ENCODE measurements around the gene RAB21. TPM values are rescaled to one million over a fixed set of nuclear protein-coding genes. Genes with fewer than 3 reads are reported as not detected.

The RAB21 gene
- total and polyA plus RNA-seq, 4 donors = 5.5 to 15.0 (median 10.0) TPM

DNA sequence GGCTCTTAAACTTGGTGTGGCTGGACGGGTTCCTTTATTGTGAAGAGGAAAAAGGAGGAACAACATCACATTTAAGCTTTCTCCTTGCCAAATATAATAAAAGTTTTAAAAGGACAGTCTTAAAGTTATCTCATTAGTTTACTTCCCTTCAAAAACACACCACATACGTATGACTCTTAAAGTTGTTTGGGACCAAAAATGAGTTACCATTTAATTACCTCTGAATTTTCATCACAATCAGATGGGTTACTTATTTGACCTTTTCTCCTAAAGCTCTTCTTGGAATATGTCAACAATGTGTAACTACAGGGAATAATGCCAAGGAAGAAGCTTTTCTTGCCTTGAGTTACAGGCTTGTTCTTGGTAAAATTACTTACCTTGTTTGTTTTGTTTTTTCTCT lies 16.4 kb downstream of the RAB21 start (continued):
- TF ChIP-seq RXRA (IDR thresholded peaks at IDR 0.05) (no peak), SP1 (IDR thresholded peaks at IDR 0.05) (no peak)

DNA sequence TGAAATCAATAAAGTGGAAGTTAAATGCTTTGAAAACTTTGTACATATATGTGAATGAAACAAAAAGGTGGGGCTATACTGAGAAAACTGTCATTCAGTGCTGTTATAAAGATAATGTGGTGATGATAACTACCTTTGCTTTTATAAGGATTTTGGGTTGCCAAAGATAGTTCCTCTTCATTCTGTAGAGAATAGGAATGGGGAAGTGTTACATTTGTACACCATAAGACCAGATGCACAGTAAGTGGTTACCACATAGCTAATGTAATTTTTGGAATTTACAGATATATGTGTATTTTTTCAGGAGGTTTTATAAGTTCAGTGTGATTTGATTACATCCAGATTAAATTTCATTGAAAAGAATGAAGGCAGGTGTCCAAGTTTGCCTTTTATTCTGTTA lies 18.1 kb downstream of the RAB21 start:
- H3K36me3 ChIP-seq (ENCODE audit: control insufficient read depth in 4 of 4, insufficient read depth in 3 of 4, low read depth in 1 of 4, low read length in 3 of 4) = peaks cover 7 to 15% (median 14%) of the 10 kb centered on the region in 4 donors
- H3K9me3 ChIP-seq (ENCODE audit: control insufficient read depth in 4 of 4, low read length in 3 of 4) = no peaks in the 10 kb centered on the region
- no peak overlapping the region for H3K27ac ChIP-seq (ENCODE audit: low read depth in 1 of 2, low read length in 2 of 2)
- DNase-seq (ENCODE audit: low spot score) = no peak
- H3K4me3 ChIP-seq (ENCODE audit: low read depth in 1 of 3, low read length in 3 of 3) = no peak overlapping the region
- no peak overlapping the region for H3K9ac ChIP-seq (ENCODE audit: low read depth in 1 of 2, low read length in 2 of 2)
- no peaks in the 10 kb centered on the region for H3K27me3 ChIP-seq (ENCODE audit: control insufficient read depth in 4 of 4, insufficient read depth in 4 of 4, low read length in 3 of 4)
- TF ChIP-seq, protein P1, sequence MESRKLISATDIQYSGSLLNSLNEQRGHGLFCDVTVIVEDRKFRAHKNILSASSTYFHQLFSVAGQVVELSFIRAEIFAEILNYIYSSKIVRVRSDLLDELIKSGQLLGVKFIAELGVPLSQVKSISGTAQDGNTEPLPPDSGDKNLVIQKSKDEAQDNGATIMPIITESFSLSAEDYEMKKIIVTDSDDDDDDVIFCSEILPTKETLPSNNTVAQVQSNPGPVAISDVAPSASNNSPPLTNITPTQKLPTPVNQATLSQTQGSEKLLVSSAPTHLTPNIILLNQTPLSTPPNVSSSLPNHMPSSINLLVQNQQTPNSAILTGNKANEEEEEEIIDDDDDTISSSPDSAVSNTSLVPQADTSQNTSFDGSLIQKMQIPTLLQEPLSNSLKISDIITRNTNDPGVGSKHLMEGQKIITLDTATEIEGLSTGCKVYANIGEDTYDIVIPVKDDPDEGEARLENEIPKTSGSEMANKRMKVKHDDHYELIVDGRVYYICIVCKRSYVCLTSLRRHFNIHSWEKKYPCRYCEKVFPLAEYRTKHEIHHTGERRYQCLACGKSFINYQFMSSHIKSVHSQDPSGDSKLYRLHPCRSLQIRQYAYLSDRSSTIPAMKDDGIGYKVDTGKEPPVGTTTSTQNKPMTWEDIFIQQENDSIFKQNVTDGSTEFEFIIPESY (IDR thresholded peaks at IDR 0.05) = no peak
- TF ChIP-seq FOXA2 (IDR thresholded peaks at IDR 0.05) = no peak
- no peak for TF ChIP-seq JUND (IDR thresholded peaks at IDR 0.05)
- no peak for TF ChIP-seq HNF4A (conservative IDR thresholded peaks at IDR 0.05)
- TF ChIP-seq HNF4G (IDR thresholded peaks at IDR 0.05) = no peak
- no peak for TF ChIP-seq YY1 (IDR thresholded peaks at IDR 0.05)
- no peak for TF ChIP-seq RAD21 (IDR thresholded peaks at IDR 0.05)
- TF ChIP-seq SP1 (IDR thresholded peaks at IDR 0.05) = no peak
- no peak for TF ChIP-seq TAF1 (conservative IDR thresholded peaks at IDR 0.05)
- TF ChIP-seq FOXA1 (IDR thresholded peaks at IDR 0.05) = no peak
- TF ChIP-seq, protein P2, sequence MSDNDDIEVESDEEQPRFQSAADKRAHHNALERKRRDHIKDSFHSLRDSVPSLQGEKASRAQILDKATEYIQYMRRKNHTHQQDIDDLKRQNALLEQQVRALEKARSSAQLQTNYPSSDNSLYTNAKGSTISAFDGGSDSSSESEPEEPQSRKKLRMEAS (IDR thresholded peaks at IDR 0.05) = no peak
- TF ChIP-seq EGR1 (IDR thresholded peaks at IDR 0.05; ENCODE audit: low read depth in 2 of 2) = no peak
- TF ChIP-seq RXRA (IDR thresholded peaks at IDR 0.05) = no peak
- no peak for TF ChIP-seq GABPA (IDR thresholded peaks at IDR 0.05 in 1 of 2, conservative IDR thresholded peaks at IDR 0.05 in 1 of 2)
- TF ChIP-seq, protein P3, sequence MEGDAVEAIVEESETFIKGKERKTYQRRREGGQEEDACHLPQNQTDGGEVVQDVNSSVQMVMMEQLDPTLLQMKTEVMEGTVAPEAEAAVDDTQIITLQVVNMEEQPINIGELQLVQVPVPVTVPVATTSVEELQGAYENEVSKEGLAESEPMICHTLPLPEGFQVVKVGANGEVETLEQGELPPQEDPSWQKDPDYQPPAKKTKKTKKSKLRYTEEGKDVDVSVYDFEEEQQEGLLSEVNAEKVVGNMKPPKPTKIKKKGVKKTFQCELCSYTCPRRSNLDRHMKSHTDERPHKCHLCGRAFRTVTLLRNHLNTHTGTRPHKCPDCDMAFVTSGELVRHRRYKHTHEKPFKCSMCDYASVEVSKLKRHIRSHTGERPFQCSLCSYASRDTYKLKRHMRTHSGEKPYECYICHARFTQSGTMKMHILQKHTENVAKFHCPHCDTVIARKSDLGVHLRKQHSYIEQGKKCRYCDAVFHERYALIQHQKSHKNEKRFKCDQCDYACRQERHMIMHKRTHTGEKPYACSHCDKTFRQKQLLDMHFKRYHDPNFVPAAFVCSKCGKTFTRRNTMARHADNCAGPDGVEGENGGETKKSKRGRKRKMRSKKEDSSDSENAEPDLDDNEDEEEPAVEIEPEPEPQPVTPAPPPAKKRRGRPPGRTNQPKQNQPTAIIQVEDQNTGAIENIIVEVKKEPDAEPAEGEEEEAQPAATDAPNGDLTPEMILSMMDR (IDR thresholded peaks at IDR 0.05; ENCODE audit: low read depth, low read length, missing input control) = no peak
- TF ChIP-seq, protein P4, sequence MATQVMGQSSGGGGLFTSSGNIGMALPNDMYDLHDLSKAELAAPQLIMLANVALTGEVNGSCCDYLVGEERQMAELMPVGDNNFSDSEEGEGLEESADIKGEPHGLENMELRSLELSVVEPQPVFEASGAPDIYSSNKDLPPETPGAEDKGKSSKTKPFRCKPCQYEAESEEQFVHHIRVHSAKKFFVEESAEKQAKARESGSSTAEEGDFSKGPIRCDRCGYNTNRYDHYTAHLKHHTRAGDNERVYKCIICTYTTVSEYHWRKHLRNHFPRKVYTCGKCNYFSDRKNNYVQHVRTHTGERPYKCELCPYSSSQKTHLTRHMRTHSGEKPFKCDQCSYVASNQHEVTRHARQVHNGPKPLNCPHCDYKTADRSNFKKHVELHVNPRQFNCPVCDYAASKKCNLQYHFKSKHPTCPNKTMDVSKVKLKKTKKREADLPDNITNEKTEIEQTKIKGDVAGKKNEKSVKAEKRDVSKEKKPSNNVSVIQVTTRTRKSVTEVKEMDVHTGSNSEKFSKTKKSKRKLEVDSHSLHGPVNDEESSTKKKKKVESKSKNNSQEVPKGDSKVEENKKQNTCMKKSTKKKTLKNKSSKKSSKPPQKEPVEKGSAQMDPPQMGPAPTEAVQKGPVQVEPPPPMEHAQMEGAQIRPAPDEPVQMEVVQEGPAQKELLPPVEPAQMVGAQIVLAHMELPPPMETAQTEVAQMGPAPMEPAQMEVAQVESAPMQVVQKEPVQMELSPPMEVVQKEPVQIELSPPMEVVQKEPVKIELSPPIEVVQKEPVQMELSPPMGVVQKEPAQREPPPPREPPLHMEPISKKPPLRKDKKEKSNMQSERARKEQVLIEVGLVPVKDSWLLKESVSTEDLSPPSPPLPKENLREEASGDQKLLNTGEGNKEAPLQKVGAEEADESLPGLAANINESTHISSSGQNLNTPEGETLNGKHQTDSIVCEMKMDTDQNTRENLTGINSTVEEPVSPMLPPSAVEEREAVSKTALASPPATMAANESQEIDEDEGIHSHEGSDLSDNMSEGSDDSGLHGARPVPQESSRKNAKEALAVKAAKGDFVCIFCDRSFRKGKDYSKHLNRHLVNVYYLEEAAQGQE (IDR thresholded peaks at IDR 0.05) = no peak
- TF ChIP-seq NR2F2 (IDR thresholded peaks at IDR 0.05) = no peak
- TF ChIP-seq, protein P5, sequence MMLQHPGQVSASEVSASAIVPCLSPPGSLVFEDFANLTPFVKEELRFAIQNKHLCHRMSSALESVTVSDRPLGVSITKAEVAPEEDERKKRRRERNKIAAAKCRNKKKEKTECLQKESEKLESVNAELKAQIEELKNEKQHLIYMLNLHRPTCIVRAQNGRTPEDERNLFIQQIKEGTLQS (IDR thresholded peaks at IDR 0.05) = no peak
- peaks cover 0 to 5% (median 0%) of the 10 kb centered on the region in 4 donors for H3K4me1 ChIP-seq (ENCODE audit: control insufficient read depth in 4 of 4, insufficient read depth in 4 of 4, low read length in 3 of 4)
